ENCODE measurements around the gene PCDHA1. TPM values are rescaled to one million over a fixed set of nuclear protein-coding genes. Genes with fewer than 3 reads are reported as not detected.
"Not testable (repeated sequence)": the region's sequence is repeated elsewhere in the genome, so short reads cannot be mapped to it uniquely, and the experiment has no call there.

PCDHA1 gene
- total and polyA plus RNA-seq, 2 experiments from 2014 or later: 0.29 TPM; not detected in 1

DNA sequence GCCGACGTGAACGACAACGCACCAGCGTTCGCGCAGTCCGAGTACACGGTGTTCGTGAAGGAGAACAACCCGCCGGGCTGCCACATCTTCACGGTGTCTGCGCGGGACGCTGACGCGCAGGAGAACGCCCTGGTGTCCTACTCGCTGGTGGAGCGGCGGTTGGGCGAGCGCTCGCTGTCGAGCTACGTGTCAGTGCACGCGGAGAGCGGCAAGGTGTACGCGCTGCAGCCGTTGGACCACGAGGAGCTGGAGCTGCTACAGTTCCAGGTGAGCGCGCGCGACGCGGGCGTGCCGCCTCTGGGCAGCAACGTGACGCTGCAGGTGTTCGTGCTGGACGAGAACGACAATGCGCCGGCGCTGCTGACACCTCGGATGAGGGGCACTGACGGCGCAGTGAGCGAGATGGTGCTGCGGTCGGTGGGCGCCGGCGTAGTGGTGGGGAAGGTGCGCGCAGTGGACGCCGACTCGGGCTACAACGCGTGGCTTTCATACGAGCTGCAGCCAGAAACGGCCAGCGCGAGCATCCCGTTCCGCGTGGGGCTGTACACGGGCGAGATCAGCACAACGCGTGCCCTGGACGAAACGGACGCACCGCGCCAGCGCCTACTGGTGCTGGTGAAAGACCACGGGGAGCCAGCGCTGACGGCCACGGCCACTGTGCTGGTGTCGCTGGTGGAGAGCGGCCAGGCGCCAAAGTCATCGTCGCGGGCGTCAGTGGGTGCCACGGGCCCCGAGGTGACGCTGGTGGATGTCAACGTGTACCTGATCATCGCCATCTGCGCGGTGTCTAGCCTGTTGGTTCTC lies 64.1 kb downstream of the PCDHA1 start:
- H3K4me3 ChIP-seq; H3K27me3 ChIP-seq; H3K9me3 ChIP-seq (ENCODE audit: low read depth); DNase-seq (ENCODE audit: low read depth in 1 of 2, low spot score in 1 of 2); H3K27ac ChIP-seq; H3K36me3 ChIP-seq; H3K4me1 ChIP-seq (ENCODE audit: low read depth): not testable (repeated sequence)

DNA sequence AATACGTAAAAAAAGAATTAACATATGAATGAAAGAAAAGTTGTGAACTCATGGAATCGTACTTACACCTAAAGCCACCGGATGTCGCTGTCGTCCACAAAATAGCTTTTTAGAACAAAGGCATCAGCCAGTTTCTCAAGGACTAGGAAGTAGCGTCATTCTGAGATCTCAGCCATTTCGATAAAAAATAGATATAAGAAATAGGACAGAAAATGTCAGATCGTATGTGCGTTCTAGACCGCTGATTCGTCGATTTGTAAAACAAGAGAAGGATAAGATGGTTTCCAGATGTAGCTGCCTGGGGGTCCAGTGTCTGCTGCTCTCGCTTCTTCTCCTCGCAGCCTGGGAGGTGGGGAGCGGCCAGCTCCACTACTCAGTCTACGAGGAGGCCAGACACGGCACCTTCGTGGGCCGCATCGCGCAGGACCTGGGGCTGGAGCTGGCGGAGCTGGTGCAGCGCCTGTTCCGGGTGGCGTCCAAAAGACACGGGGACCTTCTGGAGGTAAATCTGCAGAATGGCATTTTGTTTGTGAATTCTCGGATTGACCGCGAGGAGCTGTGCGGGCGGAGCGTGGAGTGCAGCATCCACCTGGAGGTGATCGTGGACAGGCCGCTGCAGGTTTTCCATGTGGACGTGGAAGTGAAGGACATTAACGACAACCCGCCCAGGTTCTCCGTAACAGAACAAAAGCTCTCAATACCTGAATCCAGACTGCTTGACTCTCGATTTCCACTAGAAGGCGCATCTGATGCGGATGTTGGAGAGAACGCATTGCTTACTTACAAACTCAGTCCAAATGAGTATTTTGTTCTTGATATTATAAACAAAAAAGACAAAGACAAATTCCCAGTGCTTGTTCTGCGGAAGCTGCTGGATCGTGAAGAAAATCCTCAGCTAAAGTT lies 70.1 kb downstream of the PCDHA1 start, which contains the start of gene PCDHA10:
PCDHA10 (plus strand) TSS at position 126 of the 903 bp plus-strand sequence; CDS start at position 278, 152 bp downstream.
- H3K27me3 ChIP-seq: no peaks in the 10 kb centered on the region
- DNase-seq (ENCODE audit: low read depth in 1 of 2, low spot score in 1 of 2): peak in 1 of 2 donors; percentile 74
- H3K4me1 ChIP-seq (ENCODE audit: low read depth): no peaks in the 10 kb centered on the region
- TF ChIP-seq, protein P1, sequence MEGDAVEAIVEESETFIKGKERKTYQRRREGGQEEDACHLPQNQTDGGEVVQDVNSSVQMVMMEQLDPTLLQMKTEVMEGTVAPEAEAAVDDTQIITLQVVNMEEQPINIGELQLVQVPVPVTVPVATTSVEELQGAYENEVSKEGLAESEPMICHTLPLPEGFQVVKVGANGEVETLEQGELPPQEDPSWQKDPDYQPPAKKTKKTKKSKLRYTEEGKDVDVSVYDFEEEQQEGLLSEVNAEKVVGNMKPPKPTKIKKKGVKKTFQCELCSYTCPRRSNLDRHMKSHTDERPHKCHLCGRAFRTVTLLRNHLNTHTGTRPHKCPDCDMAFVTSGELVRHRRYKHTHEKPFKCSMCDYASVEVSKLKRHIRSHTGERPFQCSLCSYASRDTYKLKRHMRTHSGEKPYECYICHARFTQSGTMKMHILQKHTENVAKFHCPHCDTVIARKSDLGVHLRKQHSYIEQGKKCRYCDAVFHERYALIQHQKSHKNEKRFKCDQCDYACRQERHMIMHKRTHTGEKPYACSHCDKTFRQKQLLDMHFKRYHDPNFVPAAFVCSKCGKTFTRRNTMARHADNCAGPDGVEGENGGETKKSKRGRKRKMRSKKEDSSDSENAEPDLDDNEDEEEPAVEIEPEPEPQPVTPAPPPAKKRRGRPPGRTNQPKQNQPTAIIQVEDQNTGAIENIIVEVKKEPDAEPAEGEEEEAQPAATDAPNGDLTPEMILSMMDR (IDR thresholded peaks at IDR 0.05; ENCODE audit: low read depth, low read length): no peak
- H3K9me3 ChIP-seq (ENCODE audit: low read depth): no peaks in the 10 kb centered on the region
- no peaks in the 10 kb centered on the region for H3K36me3 ChIP-seq
- peak within 1 kb of the TSS; percentile 71 for H3K4me3 ChIP-seq
- peak within 1 kb of the TSS; percentile 24 for H3K27ac ChIP-seq

DNA sequence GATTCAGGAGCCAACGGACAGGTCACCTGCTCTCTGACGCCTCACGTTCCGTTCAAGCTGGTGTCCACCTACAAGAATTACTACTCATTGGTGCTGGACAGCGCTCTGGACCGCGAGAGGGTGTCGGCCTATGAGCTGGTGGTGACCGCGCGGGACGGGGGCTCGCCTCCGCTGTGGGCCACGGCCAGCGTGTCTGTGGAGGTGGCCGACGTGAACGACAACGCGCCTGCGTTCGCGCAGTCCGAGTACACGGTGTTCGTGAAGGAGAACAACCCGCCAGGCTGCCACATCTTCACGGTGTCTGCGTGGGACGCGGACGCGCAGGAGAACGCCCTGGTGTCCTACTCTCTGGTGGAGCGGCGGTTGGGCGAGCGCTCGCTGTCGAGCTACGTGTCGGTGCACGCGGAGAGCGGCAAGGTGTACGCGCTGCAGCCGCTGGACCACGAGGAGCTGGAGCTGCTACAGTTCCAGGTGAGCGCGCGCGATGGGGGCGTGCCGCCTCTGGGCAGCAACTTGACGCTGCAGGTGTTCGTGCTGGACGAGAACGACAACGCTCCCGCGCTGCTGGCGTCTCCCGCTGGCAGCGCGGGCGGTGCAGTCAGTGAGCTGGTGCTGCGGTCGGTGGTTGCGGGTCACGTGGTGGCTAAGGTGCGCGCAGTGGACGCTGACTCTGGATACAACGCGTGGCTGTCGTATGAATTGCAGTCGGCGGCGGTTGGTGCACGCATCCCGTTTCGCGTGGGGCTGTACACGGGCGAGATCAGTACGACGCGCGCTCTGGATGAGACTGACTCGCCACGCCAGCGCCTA lies 71.4 kb downstream of the PCDHA1 start:
- Histone ChIP-seq H3K9me3 (ENCODE audit: low read depth) (no peaks in the 10 kb centered on the region), H3K4me1 (ENCODE audit: low read depth) (no peaks in the 10 kb centered on the region), H3K27ac (no peak overlapping the region), H3K36me3 (no peaks in the 10 kb centered on the region), H3K4me3 (no peak overlapping the region), H3K27me3 (no peaks in the 10 kb centered on the region)
- DNase-seq (ENCODE audit: low read depth in 1 of 2, low spot score in 1 of 2): no peak
- TF ChIP-seq, protein P1 (IDR thresholded peaks at IDR 0.05; ENCODE audit: low read depth, low read length): no peak

DNA sequence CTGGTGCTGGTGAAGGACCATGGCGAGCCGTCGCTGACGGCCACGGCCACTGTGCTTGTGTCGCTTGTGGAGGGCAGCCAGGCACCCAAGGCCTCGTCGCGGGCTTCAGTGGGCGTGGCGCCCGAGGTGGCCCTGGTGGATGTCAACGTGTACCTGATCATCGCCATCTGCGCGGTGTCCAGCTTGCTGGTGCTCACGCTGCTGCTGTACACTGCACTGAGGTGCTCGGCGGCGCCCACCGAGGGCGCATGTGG lies 72.0 kb downstream of the PCDHA1 start:
- no peak for DNase-seq (ENCODE audit: low read depth in 1 of 2, low spot score in 1 of 2)
- Histone ChIP-seq H3K36me3 (no peaks in the 10 kb centered on the region), H3K9me3 (ENCODE audit: low read depth) (no peaks in the 10 kb centered on the region), H3K27me3 (no peaks in the 10 kb centered on the region), H3K4me3 (no peak overlapping the region), H3K27ac (no peak overlapping the region), H3K4me1 (ENCODE audit: low read depth) (no peaks in the 10 kb centered on the region)
- TF ChIP-seq, protein P1 (IDR thresholded peaks at IDR 0.05; ENCODE audit: low read depth, low read length): no peak

DNA sequence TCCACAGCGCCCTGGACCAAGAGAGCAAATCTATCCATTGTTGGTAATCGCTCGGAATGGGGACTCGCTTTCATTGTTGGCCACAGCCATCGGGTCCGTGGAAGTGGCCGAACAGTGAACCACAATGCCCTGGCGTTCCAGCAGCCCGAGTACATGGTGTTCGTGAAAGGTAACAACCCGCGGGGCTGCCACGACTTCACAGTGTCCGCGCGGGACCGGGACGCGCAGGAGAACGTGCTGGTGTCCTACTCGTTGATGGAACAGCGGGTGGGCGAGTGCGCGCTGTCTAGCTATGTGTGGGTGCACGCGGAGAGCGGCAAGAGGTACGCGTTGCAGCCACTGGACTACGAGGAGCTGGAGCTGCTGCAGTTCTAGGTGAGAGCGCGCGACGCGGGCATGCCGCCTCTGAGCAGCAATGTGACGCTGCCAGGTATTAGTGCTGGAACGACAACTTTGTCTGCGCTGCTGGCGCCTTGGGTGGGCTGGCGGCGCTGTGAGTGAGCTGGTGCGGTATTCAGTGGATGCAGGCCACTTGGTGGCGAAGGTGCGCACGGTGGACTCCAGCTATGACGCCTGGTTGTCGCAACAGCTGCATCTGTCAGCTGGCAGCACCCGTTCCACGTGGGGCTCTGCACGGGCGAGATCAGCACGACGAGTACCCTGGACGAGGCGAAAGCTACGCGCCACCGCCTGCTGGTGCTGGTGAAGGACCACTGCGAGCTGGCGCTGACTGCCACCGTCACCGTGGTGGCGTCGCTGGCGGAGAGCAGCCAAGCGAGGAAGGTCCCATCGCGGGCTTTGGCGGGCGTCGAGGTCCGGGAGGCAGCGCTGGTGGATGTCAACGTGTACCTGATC lies 76.7 kb downstream of the PCDHA1 start:
- Histone ChIP-seq H3K27ac (no peak overlapping the region), H3K27me3 (no peaks in the 10 kb centered on the region), H3K4me1 (ENCODE audit: low read depth) (no peaks in the 10 kb centered on the region), H3K36me3 (no peaks in the 10 kb centered on the region), H3K4me3 (no peak overlapping the region), H3K9me3 (ENCODE audit: low read depth) (no peaks in the 10 kb centered on the region)
- DNase-seq (ENCODE audit: low read depth in 1 of 2, low spot score in 1 of 2): no peak
- TF ChIP-seq, protein P1 (IDR thresholded peaks at IDR 0.05; ENCODE audit: low read depth, low read length): no peak
